Activated CD8-positive, alpha-beta memory T cell treated with anti-CD3 and anti-CD28 coated beads, Interleukin-2, amount 50 U/mL, for 4 hours (primary cell): Measurements from ENCODE around the gene ZNF335.
"Not testable (repeated sequence)": the region's sequence is repeated elsewhere in the genome, so short reads cannot be mapped to it uniquely, and the experiment has no call there.

ENCODE experiments used
- DNase-seq: peaks from one replicate; pipeline ENCODE4 v3.0.0-alpha.2; 2020

ZNF335 gene

GRCh38 chr20:45909336-45909808, 62.6 kb downstream of the ZNF335 start:
- DNase-seq, result no peak

- no peak for DNase-seq
Observed at GRCh38 chr20:45908084-45908483, 63.9 kb downstream of the ZNF335 start.

DNA sequence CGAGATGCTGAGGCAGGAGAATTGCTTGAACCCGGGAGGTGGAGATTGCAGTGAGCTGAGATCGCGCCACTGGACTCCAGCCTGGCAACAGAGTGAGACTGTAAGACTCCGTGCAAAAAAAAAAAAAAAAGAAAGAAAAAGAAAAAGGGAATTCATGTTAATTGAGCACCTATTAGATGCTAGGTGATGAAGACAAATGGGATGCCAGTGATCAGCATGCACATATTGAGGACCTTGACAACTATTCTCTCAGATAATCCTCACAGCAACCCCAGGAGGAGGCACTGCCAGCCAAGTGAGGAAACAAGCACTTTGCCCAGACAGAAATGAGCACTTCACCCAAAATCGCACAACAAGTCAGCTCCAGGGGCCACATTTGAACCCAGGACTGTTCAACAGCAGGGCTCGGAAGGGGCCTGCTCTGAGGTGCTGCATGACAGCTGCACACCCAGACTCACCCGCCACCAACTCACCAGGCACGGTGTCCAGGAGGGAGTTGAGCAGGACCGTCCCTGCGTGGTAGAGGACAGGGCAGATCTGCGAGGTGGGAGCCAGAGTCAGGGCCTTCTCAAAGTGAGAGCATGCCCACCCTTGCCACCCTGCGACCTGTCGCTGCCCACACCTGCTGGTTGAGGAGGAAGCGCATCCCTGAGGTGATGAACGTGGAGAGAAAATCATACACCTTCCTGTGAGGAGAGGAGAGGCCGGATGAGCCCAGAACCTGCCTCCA, 64.6 kb downstream of the ZNF335 start:
- no peak for DNase-seq

DNA sequence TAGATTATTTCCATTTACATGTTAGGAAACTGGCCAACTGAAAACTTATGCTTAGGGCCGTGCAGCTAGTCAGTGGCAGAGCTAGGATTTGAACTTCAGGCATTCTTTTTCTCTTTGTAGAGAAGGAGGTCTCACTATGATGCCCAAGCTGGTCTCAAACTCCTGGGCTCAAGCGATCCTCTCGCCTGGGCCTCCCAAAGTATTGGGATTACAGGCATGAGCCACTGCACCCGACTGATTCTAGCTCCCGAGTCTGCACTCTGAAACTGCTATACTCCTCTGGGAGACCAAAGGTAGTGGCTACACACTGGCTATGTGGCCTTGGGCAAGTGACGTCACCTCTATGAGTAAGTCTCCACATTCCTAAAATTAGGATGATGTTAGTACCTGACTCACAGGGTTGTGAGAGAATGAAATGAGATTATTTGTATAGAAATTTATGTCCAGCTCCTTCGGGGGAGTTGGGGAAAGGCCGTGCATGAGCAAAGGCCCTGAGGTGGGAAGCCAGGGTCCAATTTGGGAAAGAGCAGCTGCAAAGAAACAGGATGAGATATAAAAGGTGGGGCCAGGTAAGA, 66.4 kb downstream of the ZNF335 start:
- DNase-seq, result no peak

GRCh38 chr20:45904583-45905504, 67.2 kb downstream of the ZNF335 start:
- no peak for DNase-seq

DNA sequence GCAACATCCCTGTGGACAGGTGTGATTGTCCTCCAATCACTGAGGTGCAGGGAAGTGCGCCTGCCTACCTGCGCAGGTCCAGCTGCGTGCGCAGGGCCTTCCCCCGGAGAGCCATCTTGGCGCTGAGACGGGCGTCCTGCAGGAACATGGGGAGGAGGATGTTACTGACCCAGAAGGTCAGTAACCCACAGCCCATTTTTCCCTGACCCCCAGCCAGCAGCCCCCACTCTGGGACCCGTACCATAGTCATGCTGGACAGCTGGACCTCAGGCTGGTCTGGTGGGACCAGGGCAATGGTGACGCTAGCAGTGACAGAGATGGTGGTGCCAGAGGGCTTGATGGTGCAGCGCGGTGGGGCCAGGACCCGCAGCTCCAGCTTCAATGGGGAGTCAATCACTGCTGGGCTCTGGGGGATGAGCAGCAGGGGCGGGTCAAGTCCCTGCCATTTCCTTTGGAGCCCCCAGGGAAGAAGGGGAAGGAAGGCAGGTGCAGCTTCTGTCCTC, 69.8 kb downstream of the ZNF335 start:
- no peak for DNase-seq

DNA sequence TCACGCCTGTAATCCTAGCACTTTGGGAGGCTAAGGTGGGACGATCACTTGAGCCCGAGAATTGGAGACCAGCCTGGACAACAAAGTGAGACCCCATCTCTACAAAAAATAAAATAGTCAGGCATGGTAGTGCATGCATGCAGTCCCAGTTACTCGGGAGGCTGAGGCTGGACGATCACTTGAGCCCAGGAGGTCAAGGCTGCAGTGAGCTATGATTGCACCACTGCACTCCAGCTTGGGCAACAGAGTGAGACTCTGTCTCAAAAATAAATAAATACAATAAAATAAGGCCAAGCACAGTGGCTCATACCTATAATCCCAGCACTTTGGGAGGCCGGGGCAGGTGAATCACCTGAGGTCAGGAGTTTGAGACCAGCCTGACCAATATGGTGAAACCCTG, 70.7 kb downstream of the ZNF335 start:
- DNase-seq, result not testable (repeated sequence)

DNA sequence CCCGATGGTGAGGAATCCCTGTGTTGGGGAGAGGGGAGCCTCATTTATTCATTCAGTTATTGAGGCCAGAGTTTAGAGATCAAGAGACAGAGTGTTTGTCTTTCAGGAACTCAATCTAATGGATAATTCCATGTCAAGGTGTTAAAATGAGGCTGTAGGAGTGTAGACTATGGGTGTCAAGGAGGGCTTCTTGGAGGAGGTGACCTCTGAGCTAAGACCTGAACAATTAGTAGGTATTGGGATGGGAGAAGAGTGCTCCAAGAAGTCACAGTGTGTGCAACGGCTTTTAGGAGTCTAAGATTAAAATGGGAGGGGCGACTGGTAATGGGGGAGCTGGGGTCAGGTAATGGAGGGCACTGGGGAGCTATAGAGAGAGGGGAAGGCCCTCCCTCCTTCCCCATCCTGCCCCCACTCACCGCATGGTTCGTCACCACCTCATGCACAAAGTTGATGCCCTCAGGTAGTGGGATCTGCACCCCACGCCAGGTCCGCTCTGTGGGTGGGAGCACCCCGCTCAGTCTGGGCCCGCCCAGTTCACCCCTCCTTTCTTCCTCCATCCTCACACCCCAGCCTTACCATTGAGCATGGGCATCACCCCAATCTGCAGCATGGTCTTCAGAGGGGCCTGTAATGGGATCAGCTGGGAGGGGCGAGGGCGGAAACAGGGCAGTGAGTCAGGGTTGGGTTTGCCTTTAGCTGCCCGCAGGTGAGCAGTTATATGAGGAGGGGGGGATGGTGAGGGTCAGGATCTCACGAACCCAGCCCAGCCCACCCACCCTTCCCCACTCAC, 72.8 kb downstream of the ZNF335 start:
- no peak for DNase-seq
